ENCODE data around the gene CDH22.

DNA sequence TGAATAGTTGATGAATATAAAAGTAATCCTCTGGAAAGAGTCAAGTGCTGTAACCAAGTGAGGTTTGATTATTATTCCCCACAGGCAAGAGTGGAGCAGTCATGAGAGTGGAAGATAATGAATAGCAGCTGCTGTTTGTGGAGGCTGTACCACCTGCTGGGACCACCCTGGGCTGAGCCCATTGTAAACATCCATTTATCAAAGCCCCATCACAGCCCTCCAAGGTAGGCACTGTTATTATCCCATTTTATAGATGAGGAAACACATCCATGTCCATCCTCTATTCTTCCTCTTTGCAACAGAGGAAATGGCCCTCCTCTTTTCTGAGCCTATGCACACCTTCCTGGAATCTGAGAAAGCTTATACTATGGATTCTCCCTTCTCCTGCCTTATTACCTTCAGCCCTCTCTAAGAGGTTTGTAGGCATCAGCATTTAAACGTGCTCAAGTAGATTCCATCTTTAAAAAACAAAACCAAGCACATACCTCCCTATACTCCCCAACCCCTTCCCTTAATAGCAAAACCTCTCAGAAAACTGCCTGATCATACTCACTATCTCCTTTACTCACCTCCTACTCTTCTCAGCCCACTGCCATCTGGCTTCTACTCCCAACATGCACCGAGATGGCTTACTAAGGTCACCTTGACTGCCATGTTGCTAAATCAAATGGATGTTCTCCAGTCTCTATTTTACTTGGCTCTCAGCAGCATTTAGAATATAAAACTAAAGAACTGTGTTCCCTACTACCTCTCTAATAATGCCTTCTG is 37.1 kb downstream of the CDH22 start:
- TF ChIP-seq, protein P1, sequence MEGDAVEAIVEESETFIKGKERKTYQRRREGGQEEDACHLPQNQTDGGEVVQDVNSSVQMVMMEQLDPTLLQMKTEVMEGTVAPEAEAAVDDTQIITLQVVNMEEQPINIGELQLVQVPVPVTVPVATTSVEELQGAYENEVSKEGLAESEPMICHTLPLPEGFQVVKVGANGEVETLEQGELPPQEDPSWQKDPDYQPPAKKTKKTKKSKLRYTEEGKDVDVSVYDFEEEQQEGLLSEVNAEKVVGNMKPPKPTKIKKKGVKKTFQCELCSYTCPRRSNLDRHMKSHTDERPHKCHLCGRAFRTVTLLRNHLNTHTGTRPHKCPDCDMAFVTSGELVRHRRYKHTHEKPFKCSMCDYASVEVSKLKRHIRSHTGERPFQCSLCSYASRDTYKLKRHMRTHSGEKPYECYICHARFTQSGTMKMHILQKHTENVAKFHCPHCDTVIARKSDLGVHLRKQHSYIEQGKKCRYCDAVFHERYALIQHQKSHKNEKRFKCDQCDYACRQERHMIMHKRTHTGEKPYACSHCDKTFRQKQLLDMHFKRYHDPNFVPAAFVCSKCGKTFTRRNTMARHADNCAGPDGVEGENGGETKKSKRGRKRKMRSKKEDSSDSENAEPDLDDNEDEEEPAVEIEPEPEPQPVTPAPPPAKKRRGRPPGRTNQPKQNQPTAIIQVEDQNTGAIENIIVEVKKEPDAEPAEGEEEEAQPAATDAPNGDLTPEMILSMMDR (IDR thresholded peaks at IDR 0.05 in 4 of 5, conservative IDR thresholded peaks at IDR 0.05 in 1 of 5) = no peak
- no peak for TF ChIP-seq POLR2A (IDR thresholded peaks at IDR 0.05)
